Measurements from ENCODE around the gene PIK3CD. TPM values are rescaled to one million over a fixed set of nuclear protein-coding genes. Genes with fewer than 3 reads are reported as not detected.
"Not testable (repeated sequence)": the region's sequence is repeated elsewhere in the genome, so short reads cannot be mapped to it uniquely, and the experiment has no call there.

The PIK3CD gene
- total and polyA plus RNA-seq, 2 of the 8 experiments (the other 6 are each of a cell fraction or from before 2014, with no cell fraction given), result 20.6 to 24.1 TPM

GRCh38 chr1:9762446-9762845, 110.9 kb downstream of the PIK3CD start:
- H3K4ac ChIP-seq (replicated peaks; ENCODE audit: insufficient read length, low read depth, low read length); H3K23ac ChIP-seq (ENCODE audit: insufficient read length); H3K56ac ChIP-seq (replicated peaks; ENCODE audit: insufficient read length, low read depth, low read length); H3K4me3 ChIP-seq (ENCODE audit: extremely low read depth in 1 of 4, insufficient read depth in 2 of 4, low read depth in 3 of 4, low read length in 4 of 4); H2BK120ac ChIP-seq (replicated peaks; ENCODE audit: low read depth, low read length); FAIRE-seq; H2BK20ac ChIP-seq (ENCODE audit: low read length); H3K9ac ChIP-seq (replicated peaks in 1 of 4; ENCODE audit: extremely low read depth in 1 of 4, low read depth in 3 of 4, low read length in 3 of 4); H2BK12ac ChIP-seq (ENCODE audit: low read depth, low read length); H4K5ac ChIP-seq (ENCODE audit: insufficient read length, low read depth, low read length); H2AK5ac ChIP-seq (ENCODE audit: low read depth, low read length); H4K20me1 ChIP-seq (replicated peaks in 1 of 2; ENCODE audit: control insufficient read depth in 1 of 2, insufficient read depth in 2 of 2, low read length in 2 of 2); H2BK5ac ChIP-seq (ENCODE audit: low read depth, low read length); H2BK15ac ChIP-seq (ENCODE audit: low read length); H3K9me3 ChIP-seq (ENCODE audit: insufficient read depth in 2 of 2, low read depth in 1 of 2, low read length in 1 of 2); H3K36me3 ChIP-seq (ENCODE audit: control insufficient read depth in 2 of 4, insufficient read depth in 4 of 4, low read length in 3 of 4); H2AFZ ChIP-seq (ENCODE audit: low read length); H4K91ac ChIP-seq (replicated peaks; ENCODE audit: insufficient read length, low read length); H4K8ac ChIP-seq (ENCODE audit: extremely low read depth, insufficient read depth, low read length); H3K27me3 ChIP-seq (replicated peaks in 1 of 4; ENCODE audit: control insufficient read depth in 3 of 4, extremely low read depth in 1 of 4, insufficient read depth in 3 of 4, low read length in 3 of 4); H3K27ac ChIP-seq (ENCODE audit: low read depth, low read length); H3K79me1 ChIP-seq (ENCODE audit: low read depth, low read length); H3K4me2 ChIP-seq (ENCODE audit: insufficient read depth in 1 of 2, low read depth in 2 of 2, low read length in 2 of 2); H3K14ac ChIP-seq (ENCODE audit: insufficient read length); H3K23me2 ChIP-seq (ENCODE audit: low read depth, low read length); H3K18ac ChIP-seq (ENCODE audit: extremely low read depth, low read length); DNase-seq (ENCODE audit: low read depth in 1 of 2, low spot score in 2 of 2): not testable (repeated sequence)
- H3K79me2 ChIP-seq (ENCODE audit: control insufficient read depth in 1 of 2, insufficient read depth in 2 of 2, low read length in 2 of 2), result peaks cover 3 to 52% of the 10 kb centered on the region in 2 experiments; a peak in 2 of 4 replicates
- ChIA-PET POLR2A (ENCODE audit: partially characterized antibody) (interaction anchor here (0.6 kb wide), 1 partner anchor 46 kb away, joined by 3 read pairs; no protein-coding TSS in a partner anchor), CTCF (ENCODE audit: partially characterized antibody) (interaction anchor here (0.6 to 2.3 kb wide), 5 partner anchors 8 to 147 kb away, joined by 3 to 8 read pairs (median 5); no protein-coding TSS in a partner anchor)
- WGBS, 2 experiments (ENCODE audit: extremely low coverage in 1 of 2, insufficient coverage in 1 of 2, insufficient read length in 1 of 2, insufficient replicate concordance in 2 of 2, low coverage in 1 of 2, low lambda C conversion rate in 2 of 2, missing lambda C conversion rate in 1 of 2), result 94% methylated on average over 23 of the region's 25 CpGs; no CpG with 5 or more reads in 1 of the 2 experiments
- H3K4me1 ChIP-seq (replicated peaks in 1 of 4; ENCODE audit: control insufficient read depth in 3 of 4, insufficient read depth in 4 of 4, low read length in 3 of 4), result peaks cover 10 to 18% (median 13%) of the 10 kb centered on the region in 4 experiments

All from H1 (cell line).